HG03342 (cell line): ENCODE data around the gene CIBAR2.

ENCODE experiments used
- ATAC-seq: cut with Tn5 transposase; IDR thresholded peaks from one replicate; pipeline ENCODE4 v1.9.1; 2021; ENCODE audit warnings: mild to moderate bottlenecking, moderate library complexity; ENCODE audit not compliant: unreplicated experiment

Gene CIBAR2

DNA sequence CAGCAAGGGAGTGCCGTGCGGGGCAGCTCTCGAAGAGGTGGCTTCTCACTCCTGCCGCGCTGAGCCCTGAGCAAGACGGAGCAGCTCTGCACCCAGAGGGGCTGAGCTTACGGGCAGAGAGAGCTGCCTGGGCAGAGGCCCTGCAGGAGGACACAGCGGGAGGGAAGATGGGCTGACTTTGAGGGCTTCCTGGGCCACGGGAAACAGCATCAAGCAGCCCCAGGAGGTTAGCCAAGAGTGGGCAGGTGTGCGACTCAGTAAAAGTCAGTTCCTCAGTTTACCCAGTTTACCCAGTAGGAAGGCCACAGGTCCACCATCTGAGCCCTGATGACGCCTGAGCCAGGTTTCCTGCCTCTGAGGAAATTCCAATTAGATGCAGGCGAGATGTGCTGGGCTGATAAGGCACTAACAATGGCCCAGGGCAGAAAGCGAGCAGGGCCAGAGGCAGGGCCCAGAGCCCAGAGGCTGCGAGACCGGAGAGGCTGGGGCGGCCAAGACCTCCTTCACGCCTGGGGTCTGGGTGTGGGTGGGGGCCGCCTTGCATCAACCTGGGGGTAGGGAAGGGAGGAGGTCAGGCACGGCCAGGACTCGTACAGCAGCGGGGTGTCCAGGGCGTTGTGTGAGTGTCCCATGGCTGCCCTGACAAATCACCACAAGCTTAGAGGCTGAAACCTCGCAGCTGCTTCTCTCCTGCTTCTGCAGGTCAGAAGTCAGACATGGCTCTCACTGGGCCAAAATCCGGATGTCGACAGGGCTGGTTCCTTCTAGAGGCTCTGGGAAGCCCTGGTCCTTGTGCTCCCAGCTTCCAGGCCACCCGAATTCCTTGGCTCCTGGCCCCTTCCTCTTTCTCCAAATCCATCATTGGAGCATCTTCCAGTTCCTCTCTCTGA lies 32.0 kb upstream of the CIBAR2 start:
- no peak for ATAC-seq

DNA sequence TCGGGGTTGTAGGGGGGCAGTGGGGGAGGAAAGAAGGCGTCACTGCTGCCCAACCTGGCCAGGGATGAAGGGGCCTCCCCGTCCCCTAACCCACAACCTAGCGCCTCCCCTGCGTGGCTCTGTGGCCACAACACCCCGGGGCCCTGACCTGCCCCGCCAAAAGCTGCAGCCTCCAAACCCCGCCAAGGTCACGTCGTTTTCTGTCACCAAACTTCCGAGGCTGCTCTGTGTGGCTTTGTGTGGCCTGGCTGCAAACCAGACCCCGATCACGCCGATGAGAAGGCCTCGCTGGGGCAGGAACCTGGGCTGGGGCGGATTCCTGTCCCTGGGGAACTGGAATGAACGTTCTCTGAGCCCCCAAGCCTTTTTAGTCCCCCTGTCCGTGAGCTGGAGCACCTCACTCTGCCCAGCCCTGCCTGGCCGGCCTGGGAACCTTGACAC lies 30.5 kb upstream of the CIBAR2 start:
- no peak for ATAC-seq

DNA sequence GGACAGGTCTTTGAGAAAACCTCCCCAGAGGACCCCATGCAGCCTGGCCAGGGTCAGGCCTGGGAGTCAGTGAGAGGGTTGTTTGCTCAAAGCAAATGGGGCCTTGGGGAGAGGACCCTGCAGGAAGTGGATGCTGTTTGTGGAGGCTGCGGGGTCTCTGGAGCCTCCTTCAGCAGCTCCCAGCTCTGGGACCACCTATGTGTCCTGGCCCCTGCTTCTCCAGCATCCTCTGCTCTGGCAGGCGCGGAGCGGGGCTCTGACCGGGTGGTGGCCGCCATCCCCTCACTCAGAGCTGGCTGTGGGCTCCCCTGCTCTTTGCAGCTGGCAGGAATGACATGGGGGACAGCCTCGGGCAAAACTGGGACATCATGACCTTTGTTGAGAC lies 29.8 kb upstream of the CIBAR2 start:
- no peak for ATAC-seq

DNA sequence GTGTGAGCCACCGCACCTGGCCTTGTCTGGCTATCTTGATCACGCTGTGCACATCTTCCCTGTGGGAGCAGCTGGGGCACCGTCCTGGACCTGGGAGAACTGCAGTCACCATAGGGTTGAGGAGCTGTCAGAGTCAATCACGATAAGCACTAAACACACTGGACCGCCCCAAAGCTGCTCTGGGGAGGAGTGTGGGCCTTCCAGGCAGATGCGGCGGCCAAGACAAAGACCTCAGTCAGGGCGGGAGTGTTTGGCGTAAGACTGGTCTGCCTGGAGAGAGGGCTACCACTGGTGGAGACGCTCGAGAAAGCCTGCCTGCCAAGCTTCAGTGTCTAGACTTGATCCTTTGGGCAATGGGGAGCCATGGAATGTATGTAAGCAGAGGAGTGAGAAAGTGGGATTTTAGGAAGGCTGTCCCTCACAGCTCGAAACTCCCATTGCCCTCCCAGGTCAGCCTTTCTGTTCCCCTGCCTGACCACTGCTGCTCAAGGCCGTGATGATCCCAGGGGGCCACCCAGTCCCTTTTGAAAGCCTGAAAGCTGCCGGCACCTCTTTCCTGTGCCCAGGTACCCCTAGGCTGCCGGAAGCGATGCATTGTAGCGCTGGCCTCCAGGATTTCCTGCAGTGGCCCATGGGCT lies 29.3 kb upstream of the CIBAR2 start:
- no peak for ATAC-seq

DNA sequence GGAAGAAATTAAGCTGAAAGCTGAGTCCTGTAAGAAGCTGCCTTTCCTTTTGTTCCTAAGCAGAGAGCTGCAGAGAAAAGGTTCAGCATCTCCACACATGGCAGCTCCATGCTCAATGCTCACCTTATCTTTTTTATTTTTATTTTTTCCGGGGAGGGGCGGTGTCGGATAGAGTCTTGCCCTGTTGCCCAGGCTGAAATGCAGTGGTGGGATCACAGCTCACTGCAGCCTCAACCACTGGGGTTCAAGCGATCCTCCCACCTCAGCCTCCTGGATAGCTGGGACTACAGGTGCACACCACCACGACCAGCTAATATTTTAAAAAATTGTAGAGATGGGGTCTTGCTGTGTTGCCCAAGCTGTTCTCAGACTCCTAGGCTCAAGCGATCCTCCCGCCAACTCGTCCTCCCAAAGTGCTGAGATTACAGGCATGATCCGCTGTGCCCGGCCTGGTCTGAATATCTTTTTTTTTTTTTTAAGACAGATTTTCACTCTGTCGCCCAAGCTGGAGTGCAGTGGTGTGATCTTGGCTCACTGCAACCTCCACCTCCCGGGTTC lies 28.3 kb upstream of the CIBAR2 start:
- ATAC-seq: no peak

DNA sequence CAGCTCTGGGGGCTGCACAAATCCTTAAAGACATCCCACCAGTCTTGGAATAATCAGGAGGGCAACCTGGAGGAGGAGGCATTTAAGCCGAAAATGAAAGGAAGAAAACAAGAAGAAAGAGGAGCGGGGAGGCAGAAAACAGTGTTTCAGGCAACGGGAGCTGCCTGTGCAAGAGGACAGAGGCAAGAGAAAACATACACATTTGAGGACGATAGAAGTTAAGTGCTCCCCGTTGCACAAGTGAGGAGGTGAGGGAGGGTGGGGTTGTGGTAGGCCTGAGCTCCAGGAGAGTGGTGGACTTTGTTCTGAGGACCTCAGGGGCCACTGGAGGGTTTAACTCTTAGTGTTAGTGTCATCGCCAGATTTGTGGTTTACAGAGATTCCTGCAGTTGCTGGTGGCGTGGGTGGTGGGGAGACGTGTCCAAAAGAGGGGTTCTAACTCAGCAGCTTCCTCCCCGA lies 27.6 kb upstream of the CIBAR2 start:
- no peak for ATAC-seq

DNA sequence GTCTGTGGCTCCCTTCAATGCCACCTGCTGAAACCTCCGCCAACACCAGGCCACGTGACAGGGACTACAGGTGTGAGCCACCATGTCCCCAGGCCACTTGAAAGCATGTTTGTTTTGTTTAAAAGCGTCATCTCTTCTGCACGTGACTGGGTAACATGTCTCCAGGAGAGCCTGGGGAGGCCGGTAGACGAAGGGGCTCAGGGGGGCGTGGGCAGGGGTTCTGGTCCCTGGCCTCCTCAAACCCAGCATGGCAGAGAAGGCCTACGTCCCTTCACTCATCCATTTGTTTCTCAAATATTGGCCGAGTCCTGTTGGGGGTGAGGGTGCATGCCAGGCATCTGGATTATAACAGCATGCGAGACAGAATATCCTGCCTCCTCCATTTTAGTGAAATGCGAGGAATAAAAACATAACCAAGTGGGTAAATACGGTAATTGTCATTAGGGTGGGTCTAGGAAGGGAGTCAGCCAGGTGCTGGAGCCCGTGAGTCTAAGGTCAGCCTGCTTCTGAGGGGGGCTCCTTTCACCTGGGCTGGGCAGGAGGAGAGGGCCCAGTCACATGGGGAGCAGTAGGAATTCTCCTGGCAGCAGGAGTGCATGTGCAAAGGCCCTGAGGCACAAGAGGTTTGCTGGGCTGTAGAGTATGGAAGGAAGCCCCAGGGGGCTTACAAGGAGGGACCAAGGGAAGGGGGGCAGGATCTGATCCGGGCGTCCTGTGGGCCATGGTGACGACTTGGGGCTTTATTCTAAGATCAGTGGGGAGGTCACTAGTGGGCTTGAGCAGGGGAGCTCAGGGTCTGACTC lies 26.8 kb upstream of the CIBAR2 start:
- no peak for ATAC-seq

DNA sequence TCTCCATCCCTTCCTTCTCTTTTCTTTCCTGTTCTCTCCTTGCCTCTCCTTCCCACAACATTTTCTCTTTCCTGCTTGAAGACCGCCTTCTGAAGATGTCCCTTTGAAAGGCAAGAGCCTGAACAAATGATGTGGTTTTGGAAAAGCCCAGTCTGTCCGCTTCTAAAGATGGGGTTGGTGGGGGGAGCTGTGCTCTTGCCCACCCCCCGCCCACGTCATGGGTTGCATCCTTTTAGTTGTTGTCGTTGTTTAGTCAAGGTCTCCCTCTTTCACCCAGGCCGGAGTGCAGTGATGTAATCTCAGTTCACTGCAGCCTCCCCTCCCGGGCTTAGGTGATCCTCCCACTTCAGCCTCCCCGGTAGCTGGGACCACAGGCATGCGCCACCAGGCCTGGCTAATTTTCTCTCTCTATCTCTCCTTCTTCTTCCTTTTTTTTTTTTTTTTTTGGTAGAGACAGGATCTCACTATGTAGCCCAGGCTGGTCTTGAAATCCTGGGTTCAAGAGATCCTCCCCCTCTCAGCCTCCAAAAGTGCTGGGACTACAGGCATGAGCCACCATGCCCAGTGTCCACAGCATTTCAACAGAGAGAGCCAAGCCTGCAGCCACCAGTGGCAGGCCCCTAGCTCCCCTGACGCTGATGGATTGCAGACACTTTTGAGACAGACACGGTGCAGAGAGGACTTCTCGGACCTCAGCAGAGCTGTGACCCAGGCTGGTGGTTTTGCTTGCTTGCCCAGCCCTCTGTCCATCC lies 26.0 kb upstream of the CIBAR2 start:
- ATAC-seq: no peak

DNA sequence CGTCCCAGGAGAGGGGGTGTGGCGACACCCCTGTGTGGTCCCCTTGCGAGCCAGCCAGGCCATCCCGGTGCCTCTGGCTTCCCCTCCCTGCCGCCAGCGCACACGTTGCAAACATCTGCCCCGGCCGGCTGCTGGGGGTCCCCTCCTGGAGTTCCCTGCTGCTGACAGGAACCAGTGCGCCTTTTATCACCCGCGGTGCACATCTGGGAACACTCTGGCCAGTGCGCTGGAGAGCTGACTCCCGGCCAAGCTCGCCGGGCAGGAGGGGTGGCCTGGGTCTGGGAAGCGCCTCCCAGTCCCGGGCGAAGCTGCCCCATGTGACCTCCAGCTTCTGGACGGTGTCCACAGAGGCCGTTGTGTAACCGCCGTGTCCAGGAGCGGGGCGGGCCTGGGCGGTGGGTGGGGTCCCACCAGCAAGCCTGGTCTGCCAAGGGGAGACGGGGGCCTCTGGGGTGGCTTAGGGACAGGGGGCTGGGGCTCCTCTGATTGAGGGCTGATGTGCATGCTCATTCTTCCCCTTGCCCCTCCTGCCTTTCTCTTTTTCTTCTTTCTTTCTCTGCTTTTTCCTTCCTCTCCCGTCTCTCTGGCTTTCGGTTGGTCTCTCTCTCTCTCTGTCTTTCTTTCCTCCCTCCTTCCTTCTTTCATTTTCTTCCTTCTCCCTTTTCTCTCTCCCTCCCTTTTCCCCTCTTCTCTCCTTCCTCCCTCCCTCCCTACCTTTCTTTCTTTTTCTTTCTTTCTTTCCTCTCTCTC lies 25.2 kb upstream of the CIBAR2 start:
- no peak for ATAC-seq

DNA sequence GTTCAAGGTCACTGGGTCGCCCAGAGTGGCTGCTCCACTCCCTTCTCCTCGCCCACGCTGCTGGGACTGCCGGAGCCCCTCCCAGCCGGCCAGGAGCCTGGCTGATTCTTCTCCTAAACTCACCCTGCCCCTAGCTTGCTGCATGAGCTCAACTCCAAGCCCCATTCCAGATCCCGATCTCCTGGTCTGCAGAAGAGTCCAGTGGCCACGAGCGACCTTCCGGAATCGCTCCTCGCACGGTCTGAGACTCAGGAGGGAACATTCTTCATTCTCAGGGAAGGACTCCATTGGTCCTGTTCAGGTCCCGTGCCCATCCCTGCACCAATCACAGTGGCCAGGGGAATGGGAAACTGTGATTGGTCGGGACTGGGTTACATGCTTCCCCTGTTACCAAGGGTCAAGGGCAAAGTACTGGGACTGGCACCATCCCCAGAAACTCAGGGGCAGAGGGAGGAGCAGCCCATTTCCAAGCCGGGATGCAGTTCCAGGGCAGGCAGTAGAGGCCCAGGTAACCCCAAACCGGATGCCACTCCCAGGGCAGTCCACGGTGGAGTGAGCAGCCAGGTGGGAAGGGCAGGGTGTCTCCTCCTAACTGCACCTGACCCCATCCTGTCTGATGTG lies 24.5 kb upstream of the CIBAR2 start:
- ATAC-seq: no peak

DNA sequence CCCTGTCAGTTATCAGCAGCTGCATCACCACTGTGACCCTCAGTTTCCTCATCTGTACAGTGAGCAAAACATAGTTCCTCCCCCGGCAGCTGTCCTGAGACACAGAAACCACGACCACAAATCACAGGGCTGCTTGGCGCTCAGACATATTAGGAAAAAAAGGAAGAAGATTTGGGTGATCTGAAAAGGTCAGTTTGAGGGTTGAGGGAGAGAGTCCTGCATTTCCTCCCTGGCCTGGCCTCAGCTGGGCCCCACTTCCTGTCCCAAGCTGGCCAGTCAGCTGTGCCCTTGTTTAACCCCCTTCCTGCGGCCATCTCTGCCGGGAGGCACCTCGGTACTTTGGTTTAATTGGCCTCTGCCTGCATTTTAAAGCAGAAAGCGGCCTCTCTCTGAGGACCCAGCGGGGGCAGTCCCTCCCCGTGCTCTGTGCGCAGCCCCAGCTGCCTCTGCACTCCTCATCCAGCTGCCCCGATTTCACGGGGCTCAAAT lies 24.0 kb upstream of the CIBAR2 start:
- ATAC-seq: no peak

DNA sequence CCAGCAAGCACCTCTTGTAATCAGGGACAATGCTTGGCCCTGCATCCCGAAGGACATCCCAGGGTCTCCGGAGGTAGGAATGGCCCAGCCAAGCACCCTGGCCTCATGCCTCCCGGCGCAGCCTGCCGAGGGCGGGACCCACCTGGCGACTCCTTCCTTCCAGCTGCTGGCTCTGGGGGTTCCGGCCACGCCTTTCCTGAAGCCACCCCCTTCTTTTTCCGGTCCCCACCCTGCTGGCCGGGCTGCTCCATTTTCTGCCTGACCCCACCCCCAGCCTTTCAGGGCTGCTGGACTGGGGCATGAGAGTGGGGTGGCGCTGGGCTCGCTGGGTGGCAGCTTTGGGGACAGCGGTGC lies 22.5 kb upstream of the CIBAR2 start:
- no peak for ATAC-seq

DNA sequence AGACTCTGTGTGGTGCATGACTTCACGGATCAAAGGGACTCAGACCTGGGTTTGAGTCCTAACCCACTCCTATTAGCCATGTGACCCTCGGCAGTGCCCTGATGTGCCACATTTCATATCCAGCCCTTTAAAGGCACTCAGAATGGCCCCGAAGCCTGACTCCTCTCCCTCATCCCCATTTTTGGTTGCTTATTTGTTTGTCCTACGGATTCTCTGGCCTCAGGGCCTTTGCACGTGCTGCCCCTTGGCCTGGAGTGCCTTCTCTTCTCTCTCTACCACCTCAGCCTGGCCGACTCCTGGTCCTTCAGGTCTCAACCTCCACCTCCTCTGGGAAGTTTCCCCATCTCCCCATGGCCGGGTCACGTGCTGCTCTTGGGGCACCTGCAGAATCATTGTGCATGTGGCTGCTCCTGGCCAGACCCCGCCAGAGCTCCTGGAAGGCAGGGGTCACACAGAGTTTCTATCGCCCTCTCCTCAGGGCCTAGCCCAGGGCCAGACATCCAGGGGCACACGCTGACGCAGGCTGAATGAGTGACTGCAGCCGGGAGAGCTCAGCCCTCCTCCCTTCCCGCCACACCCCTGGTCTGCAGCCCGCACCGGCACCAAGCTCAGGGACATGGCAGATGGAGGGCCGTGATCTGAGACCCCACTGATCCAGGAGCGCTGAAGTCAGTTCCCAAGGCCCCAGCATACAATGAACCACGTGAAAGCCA lies 22.0 kb upstream of the CIBAR2 start:
- ATAC-seq: no peak

DNA sequence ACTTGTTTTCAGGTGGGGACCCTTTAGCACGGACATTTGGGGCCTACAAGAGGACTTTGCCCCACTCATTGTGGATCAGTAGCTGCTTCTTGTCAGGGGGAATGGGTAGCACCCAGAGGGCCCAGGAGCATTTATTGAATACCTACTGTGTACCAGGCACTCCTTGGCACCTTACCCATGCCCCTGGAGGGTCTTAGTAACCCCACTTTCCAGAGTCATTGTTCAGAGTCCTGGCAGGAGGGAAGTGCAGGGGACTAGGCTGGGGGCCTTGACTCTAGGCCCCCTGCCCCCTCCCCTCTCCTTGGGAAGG lies 21.0 kb upstream of the CIBAR2 start:
- no peak for ATAC-seq

DNA sequence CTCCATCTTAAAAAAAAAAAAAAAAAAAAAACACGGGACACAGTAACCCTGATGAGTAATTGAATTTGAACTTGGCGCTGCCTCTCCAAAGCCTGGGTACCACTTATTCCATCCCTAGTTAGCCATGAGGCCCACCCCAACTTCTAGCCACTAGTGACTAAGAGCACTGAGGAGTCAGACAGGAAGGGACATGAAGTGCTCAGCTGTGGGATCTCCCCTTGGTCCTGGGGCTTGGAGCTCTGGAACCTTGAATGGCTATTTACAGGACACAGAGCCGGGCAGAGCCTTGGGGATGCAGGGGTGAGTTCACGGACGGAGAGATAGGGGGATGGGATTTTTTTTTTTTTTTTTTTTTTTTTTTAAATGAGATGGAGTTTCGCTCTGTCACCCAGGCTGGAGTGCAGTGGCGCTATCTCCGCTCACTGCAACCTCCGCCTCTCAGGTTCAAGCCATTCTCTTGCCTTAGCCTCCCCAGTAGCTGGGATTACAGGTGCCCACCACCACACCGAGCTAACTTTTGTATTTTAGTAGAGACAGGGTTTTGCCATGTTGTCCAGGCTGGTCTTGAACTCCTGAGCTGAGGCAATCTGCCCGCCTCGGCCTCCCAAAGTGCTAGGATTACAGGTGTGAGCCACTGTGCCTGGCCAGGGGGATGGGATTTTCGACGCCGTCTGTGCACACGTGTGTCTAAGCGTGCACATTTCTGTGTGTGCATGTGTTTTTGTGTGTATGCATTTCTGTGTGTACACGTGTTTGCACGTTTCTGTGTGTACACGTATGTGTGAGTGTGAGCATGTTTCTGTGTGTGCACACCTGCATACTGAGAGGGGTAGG lies 20.4 kb upstream of the CIBAR2 start:
- ATAC-seq: no peak

DNA sequence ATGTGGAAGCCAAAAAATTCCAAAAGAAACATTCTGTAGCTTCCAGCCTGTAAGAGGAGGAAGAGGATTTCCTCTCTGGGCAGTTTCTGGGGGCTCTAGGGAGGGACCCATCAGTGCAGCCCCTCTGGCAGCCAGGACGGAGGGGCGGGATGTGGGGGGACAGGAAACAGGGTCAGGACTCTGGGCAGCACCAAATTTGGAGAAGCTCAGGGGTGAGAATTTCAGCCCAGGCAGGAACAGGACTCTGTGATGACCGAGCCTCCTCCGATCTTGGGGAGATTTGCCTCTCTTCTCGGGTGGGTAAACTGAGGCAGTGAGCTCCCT lies 18.4 kb upstream of the CIBAR2 start:
- no peak for ATAC-seq

DNA sequence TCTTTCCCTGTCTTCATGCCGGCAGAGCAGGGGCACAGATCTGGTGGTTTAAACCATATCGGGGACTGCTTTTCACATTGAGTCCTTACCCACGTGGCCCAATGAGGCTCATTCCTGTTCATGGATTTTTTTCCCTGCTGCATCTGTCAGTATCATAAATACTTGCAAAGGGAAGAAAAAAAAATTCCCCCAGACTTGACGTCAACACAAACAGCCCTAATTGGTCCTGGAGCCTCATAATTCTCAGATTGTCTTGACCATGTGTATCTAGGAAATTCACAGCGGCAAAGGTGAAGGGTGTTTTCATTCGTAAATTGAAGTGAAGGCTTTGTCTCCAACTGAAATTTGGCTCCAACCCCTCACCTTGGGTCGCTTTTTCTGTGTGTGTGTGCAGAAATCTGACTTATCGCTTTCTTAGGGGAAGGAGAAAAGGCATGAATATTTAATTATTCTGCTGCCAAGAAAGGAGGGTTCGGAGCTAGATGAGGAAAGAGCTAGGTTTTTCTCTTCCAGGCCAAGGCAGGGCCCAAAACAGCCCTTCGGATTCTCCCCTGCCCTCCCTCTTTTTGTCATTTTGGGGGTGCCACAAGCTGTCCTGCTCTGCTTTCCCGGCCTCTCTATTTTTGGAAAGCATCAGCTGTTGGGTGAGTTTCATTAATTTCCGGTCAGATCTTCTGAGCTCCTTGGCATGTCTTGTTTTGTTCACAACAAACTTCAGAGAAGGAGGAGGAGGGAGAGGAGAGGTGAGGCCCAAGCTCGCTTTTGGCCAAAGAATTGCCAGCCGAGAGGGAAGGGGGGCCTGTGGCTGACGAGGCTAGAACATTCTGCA lies 17.8 kb upstream of the CIBAR2 start:
- no peak for ATAC-seq
